Panc1 (cell line): ENCODE measurements around the gene SGSH. TPM values are rescaled to one million over a fixed set of nuclear protein-coding genes. Genes with fewer than 3 reads are reported as not detected.

Source experiments
- ATAC-seq: fragments of 200-7000 bp; cut with Tn5 transposase; 2 replicates; pipeline ENCODE4 v1.9.1; 2020; ENCODE audit warnings: mild to moderate bottlenecking, moderate library complexity
- BruUV-seq: library from RNA; stranded (reverse); fragments of 400-500 nt; replicated peaks from 2 replicates; lab custom pipeline; 2021; lab: Mats Ljungman, UMichigan
- CTCF ChIA-PET: fragments of 300-600 bp; sonication (Branson Sonifier 250); formaldehyde crosslinking; loops from one replicate; lab custom pipeline; 2022; ENCODE audit warnings: antibody characterized with exemption; lab: Charles Lee
- POLR2A ChIA-PET: fragments of 300-600 bp; sonication (Branson Sonifier 250); formaldehyde crosslinking; loops from one replicate; lab custom pipeline; 2022; ENCODE audit warnings: antibody characterized with exemption; lab: Charles Lee
- DNase-seq: peaks from one replicate; pipeline ENCODE4 v3.0.0-alpha.2; 2010; ENCODE audit warnings: low read depth, low spot score
- H3K27ac ChIP-seq: 2 replicates; pipeline ENCODE4 v1.5.1; 2011; ENCODE audit warnings: mild to moderate bottlenecking, low read length, inconsistent platforms
- H3K27me3 ChIP-seq: fragments of 200-500 bp; sonication (Bioruptor generic); 2 replicates; pipeline ENCODE4 v1.6.0; 2014; ENCODE audit warnings: low read length, inconsistent platforms; ENCODE audit not compliant: control insufficient read depth, insufficient read depth
- H3K36me3 ChIP-seq: fragments of 200-500 bp; sonication (Bioruptor generic); 2 replicates; pipeline ENCODE4 v1.5.1; 2014; ENCODE audit warnings: inconsistent platforms, mild to moderate bottlenecking, low read length, moderate library complexity; ENCODE audit not compliant: control insufficient read depth, insufficient read depth
- H3K4me1 ChIP-seq: 2 replicates; pipeline ENCODE4 v1.5.1; 2011; ENCODE audit warnings: inconsistent platforms, mild to moderate bottlenecking, low read length, moderate library complexity; ENCODE audit not compliant: control insufficient read depth, insufficient read depth
- H3K4me3 ChIP-seq, 2 experiments: 2 replicates each; pipeline ENCODE4 v1.5.1; 2011 to 2012; ENCODE audit warnings: low read depth in 2 of 2, low read length in 2 of 2, mild to moderate bottlenecking in 2 of 2, inconsistent platforms in 1 of 2, moderate library complexity in 1 of 2
- H3K9me3 ChIP-seq: fragments of 200-500 bp; sonication (Bioruptor generic); 2 replicates; pipeline ENCODE4 v1.5.1; 2014; ENCODE audit warnings: low read depth, mild to moderate bottlenecking, inconsistent platforms, low read length, moderate library complexity; ENCODE audit not compliant: control insufficient read depth, insufficient read depth
- POLR2AphosphoS5 ChIP-seq: IDR thresholded peaks from 2 replicates; pipeline ENCODE4 v1.6.1; 2012; ENCODE audit warnings: mild to moderate bottlenecking, low read depth, low read length, moderate library complexity
- SIN3A ChIP-seq: IDR thresholded peaks from 2 replicates; pipeline ENCODE4 v1.6.1; 2012; ENCODE audit warnings: low read depth, mild to moderate bottlenecking, low read length, moderate library complexity, borderline replicate concordance; ENCODE audit not compliant: insufficient read depth
- TCF7L2 ChIP-seq: IDR thresholded peaks from 2 replicates; pipeline ENCODE4 v1.6.1; 2011; ENCODE audit warnings: mild to moderate bottlenecking, low read depth, low read length, inconsistent platforms
- in situ Hi-C: cut with HindIII; loops from 2 replicates; pipeline ENCODE4 v1.10.0; 2016; ENCODE audit warnings: low sequenced_read_pairs, low pct_unique_long_range_greater_than_20kb
- intact Hi-C: fragments of 100-400 bp; cut with micrococcal nuclease; formaldehyde crosslinking; loops from one replicate; pipeline ENCODE4 v1.10.0; 2022; ENCODE audit not compliant: unreplicated experiment
- total RNA-seq: library from RNA; stranded (reverse); gene quantifications from one replicate; pipeline ENCODE4 v1.2.1, GENCODE V29; 2021; ENCODE audit not compliant: unreplicated experiment
- TF ChIP-seq, protein P1 (sequence below), 2 experiments: IDR thresholded peaks; 2 replicates each; pipeline ENCODE4 v1.6.1; 2011 to 2012; ENCODE audit warnings: low read depth in 2 of 2, control low read depth in 1 of 2, low read length in 1 of 2, mild to moderate bottlenecking in 1 of 2, moderate library complexity in 1 of 2; ENCODE audit not compliant: insufficient read depth in 1 of 2
- TF ChIP-seq, protein P2 (sequence below): fragments of 450-650 bp; IDR thresholded peaks from 2 replicates; pipeline ENCODE4 v1.5.1; 2017; ENCODE audit warnings: mild to moderate bottlenecking

Gene SGSH
- total RNA-seq, 1 experiment from 2014 or later, result 70.2 TPM

GRCh38 chr17:80229011-80229410, 8.9 kb upstream of the SGSH start:
- ChIA-PET POLR2A (no interaction called here), CTCF (interaction anchor here (0.6 kb wide), 1 partner anchor 26 kb away, joined by 4 read pairs; no protein-coding TSS in a partner anchor)
- Histone ChIP-seq H3K27ac (no peak overlapping the region), H3K9me3 (peaks cover 14% of the 10 kb centered on the region; the same call in 1 of the 2 replicates), H3K36me3 (no peaks in the 10 kb centered on the region), H3K4me3 (no peak overlapping the region), H3K4me1 (no peaks in the 10 kb centered on the region; the same call in 1 of the 2 replicates), H3K27me3 (no peaks in the 10 kb centered on the region)
- no TSS peak for BruUV-seq
- no peak for TF ChIP-seq POLR2AphosphoS5
- TF ChIP-seq, protein P1, sequence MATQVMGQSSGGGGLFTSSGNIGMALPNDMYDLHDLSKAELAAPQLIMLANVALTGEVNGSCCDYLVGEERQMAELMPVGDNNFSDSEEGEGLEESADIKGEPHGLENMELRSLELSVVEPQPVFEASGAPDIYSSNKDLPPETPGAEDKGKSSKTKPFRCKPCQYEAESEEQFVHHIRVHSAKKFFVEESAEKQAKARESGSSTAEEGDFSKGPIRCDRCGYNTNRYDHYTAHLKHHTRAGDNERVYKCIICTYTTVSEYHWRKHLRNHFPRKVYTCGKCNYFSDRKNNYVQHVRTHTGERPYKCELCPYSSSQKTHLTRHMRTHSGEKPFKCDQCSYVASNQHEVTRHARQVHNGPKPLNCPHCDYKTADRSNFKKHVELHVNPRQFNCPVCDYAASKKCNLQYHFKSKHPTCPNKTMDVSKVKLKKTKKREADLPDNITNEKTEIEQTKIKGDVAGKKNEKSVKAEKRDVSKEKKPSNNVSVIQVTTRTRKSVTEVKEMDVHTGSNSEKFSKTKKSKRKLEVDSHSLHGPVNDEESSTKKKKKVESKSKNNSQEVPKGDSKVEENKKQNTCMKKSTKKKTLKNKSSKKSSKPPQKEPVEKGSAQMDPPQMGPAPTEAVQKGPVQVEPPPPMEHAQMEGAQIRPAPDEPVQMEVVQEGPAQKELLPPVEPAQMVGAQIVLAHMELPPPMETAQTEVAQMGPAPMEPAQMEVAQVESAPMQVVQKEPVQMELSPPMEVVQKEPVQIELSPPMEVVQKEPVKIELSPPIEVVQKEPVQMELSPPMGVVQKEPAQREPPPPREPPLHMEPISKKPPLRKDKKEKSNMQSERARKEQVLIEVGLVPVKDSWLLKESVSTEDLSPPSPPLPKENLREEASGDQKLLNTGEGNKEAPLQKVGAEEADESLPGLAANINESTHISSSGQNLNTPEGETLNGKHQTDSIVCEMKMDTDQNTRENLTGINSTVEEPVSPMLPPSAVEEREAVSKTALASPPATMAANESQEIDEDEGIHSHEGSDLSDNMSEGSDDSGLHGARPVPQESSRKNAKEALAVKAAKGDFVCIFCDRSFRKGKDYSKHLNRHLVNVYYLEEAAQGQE (IDR thresholded peaks at IDR 0.05; ENCODE audit: insufficient read depth in 1 of 2, low read depth in 2 of 2, low read length in 1 of 2), result no peak
- no peak for TF ChIP-seq SIN3A
- TF ChIP-seq TCF7L2, result no peak
- TF ChIP-seq, protein P2, sequence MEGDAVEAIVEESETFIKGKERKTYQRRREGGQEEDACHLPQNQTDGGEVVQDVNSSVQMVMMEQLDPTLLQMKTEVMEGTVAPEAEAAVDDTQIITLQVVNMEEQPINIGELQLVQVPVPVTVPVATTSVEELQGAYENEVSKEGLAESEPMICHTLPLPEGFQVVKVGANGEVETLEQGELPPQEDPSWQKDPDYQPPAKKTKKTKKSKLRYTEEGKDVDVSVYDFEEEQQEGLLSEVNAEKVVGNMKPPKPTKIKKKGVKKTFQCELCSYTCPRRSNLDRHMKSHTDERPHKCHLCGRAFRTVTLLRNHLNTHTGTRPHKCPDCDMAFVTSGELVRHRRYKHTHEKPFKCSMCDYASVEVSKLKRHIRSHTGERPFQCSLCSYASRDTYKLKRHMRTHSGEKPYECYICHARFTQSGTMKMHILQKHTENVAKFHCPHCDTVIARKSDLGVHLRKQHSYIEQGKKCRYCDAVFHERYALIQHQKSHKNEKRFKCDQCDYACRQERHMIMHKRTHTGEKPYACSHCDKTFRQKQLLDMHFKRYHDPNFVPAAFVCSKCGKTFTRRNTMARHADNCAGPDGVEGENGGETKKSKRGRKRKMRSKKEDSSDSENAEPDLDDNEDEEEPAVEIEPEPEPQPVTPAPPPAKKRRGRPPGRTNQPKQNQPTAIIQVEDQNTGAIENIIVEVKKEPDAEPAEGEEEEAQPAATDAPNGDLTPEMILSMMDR, result no peak
- intact Hi-C loops, result no loop called here
- in situ Hi-C loops, result no loop called here
- ATAC-seq, result no peak
- DNase-seq, result no peak

GRCh38 chr17:80228477-80228876, 8.3 kb upstream of the SGSH start:
- in situ Hi-C loops (no loop called here), intact Hi-C loops (no loop called here)
- DNase-seq (no peak), ATAC-seq (no peak)
- H3K4me3 ChIP-seq, result no peak overlapping the region
- ChIA-PET CTCF (interaction anchor here (0.6 kb wide), 1 partner anchor 25 kb away, joined by 4 read pairs; no protein-coding TSS in a partner anchor), POLR2A (no interaction called here)
- H3K9me3 ChIP-seq, result peaks cover 12% of the 10 kb centered on the region; the same call in 1 of the 2 replicates
- H3K27ac ChIP-seq, result no peak overlapping the region
- no peaks in the 10 kb centered on the region for H3K27me3 ChIP-seq
- H3K36me3 ChIP-seq, result no peaks in the 10 kb centered on the region
- TF ChIP-seq SIN3A (no peak), TCF7L2 (no peak), POLR2AphosphoS5 (no peak)
- TF ChIP-seq, protein P1 (IDR thresholded peaks at IDR 0.05; ENCODE audit: insufficient read depth in 1 of 2, low read depth in 2 of 2, low read length in 1 of 2), result no peak
- TF ChIP-seq, protein P2, result no peak
- no TSS peak for BruUV-seq
- H3K4me1 ChIP-seq, result no peaks in the 10 kb centered on the region; the same call in 1 of the 2 replicates
